ENCODE results near the gene EP400. TPM values are rescaled to one million over a fixed set of nuclear protein-coding genes. Genes with fewer than 3 reads are reported as not detected.

Gene EP400
- total and polyA plus RNA-seq, 9 of the 15 experiments (the other 6 are each of a cell fraction or from before 2014, with no cell fraction given), result 4.5 to 58.0 (median 7.0) TPM

DNA sequence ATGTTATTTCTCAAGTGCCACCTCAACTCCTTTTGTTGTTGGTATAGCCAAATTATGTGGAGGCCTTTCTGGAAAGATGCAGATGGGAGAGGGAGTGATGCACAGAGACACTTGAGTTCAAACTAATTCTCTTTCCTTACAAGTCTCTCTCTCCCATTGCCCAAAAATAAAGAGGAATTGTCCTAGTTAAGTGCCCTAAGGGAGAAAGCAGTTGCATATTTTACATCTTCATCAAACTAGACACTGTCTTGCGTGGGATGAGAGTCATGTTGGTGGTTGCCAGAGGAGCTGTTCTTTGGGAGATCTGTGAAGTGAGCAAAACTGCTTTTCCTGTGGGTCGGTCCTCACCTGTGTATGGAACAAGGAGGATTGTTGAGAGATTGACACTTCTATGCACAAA lies 72.2 kb downstream of the EP400 start (continued):
- TF ChIP-seq ZBTB40 (IDR thresholded peaks at IDR 0.05) (no peak), ZBTB40 (CRISPR knock-in tag; IDR thresholded peaks at IDR 0.05) (no peak), BCOR (IDR thresholded peaks at IDR 0.05) (no peak), DIDO1 (tag; IDR thresholded peaks at IDR 0.05; ENCODE audit: low read depth) (no peak), EP300 (IDR thresholded peaks at IDR 0.05; ENCODE audit: low read length) (no peak), CBX1 (IDR thresholded peaks at IDR 0.05; ENCODE audit: low read depth) (no peak), ZBTB26 (CRISPR knock-in tag; IDR thresholded peaks at IDR 0.05) (no peak), LCOR (CRISPR knock-in tag; IDR thresholded peaks at IDR 0.05) (no peak), SMARCA4 (IDR thresholded peaks at IDR 0.05) (no peak), RREB1 (CRISPR knock-in tag; IDR thresholded peaks at IDR 0.05) (no peak), ZFP1 (CRISPR knock-in tag; IDR thresholded peaks at IDR 0.05) (no peak)
- TF ChIP-seq, protein P1, sequence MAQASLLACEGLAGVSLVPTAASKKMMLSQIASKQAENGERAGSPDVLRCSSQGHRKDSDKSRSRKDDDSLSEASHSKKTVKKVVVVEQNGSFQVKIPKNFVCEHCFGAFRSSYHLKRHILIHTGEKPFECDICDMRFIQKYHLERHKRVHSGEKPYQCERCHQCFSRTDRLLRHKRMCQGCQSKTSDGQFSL (CRISPR knock-in tag; IDR thresholded peaks at IDR 0.05), result no peak
- TF ChIP-seq, protein P1 (tag; IDR thresholded peaks at IDR 0.05), result no peak
